IMR-90 (cell line): ENCODE data around the gene NUCB1. TPM values are rescaled to one million over a fixed set of nuclear protein-coding genes. Genes with fewer than 3 reads are reported as not detected.

ENCODE experiments used
- ATAC-seq: fragments of 200-7000 bp; cut with Tn5 transposase; 2 replicates; pipeline ENCODE4 v1.9.1; 2020; ENCODE audit warnings: low read depth, mild to moderate bottlenecking, moderate library complexity
- BruUV-seq: library from RNA; stranded (reverse); fragments of 400-500 nt; replicated peaks from 2 replicates; lab custom pipeline; 2021; lab: Mats Ljungman, UMichigan
- CTCF ChIA-PET: fragments of 300-600 bp; formaldehyde crosslinking; extraction: SDS; loops from one replicate; lab custom pipeline; 2021; ENCODE audit warnings: antibody characterized with exemption; lab: Yijun Ruan, JAX
- POLR2A ChIA-PET: fragments of 300-600 bp; sonication (Branson Sonifier 250); formaldehyde crosslinking; loops from one replicate; lab custom pipeline; 2022; ENCODE audit warnings: antibody characterized with exemption; ENCODE audit not compliant: unreplicated experiment; lab: Charles Lee
- DNase-seq: peaks from one replicate; pipeline ENCODE4 v3.0.0; 2013
- H2AFZ ChIP-seq: replicated peaks from 2 replicates; pipeline ENCODE3; 2013; ENCODE audit warnings: low read length, mild to moderate bottlenecking; ENCODE audit not compliant: poor library complexity
- H2AK5ac ChIP-seq: 2 replicates; pipeline ENCODE4 v1.6.1; 2013; ENCODE audit warnings: low read depth, low read length, inconsistent platforms
- H2AK9ac ChIP-seq: replicated peaks from 2 replicates; pipeline ENCODE3; 2013; ENCODE audit warnings: mild to moderate bottlenecking, low read depth, low read length, moderate library complexity; ENCODE audit not compliant: poor library complexity
- H2BK120ac ChIP-seq: 2 replicates; pipeline ENCODE4 v1.6.1; 2013; ENCODE audit warnings: low read depth, low read length, inconsistent platforms
- H2BK15ac ChIP-seq: 3 replicates; pipeline ENCODE4 v1.6.1; 2013; ENCODE audit warnings: low read depth, low read length, inconsistent platforms
- H2BK20ac ChIP-seq: 2 replicates; pipeline ENCODE4 v1.6.1; 2013; ENCODE audit warnings: low read depth, mild to moderate bottlenecking, inconsistent platforms, low read length, moderate library complexity
- H2BK5ac ChIP-seq: 2 replicates; pipeline ENCODE4 v1.6.1; 2013; ENCODE audit warnings: mild to moderate bottlenecking, low read depth, low read length, inconsistent platforms; ENCODE audit not compliant: poor library complexity, severe bottlenecking
- H3K14ac ChIP-seq: replicated peaks from 2 replicates; pipeline ENCODE4 v1.6.1; 2013; ENCODE audit warnings: low read depth, low read length, inconsistent platforms
- H3K18ac ChIP-seq: 2 replicates; pipeline ENCODE4 v1.6.1; 2013; ENCODE audit warnings: low read depth, low read length, control low read depth
- H3K23ac ChIP-seq: 2 replicates; pipeline ENCODE4 v1.6.1; 2013; ENCODE audit warnings: low read depth, low read length, inconsistent platforms
- H3K27ac ChIP-seq: 2 replicates; pipeline ENCODE4 v1.5.1; 2013; ENCODE audit warnings: mild to moderate bottlenecking, control low read depth, low read length; ENCODE audit not compliant: insufficient read depth
- H3K27me3 ChIP-seq: 2 replicates; pipeline ENCODE4 v1.6.1; 2013; ENCODE audit warnings: low read length; ENCODE audit not compliant: control insufficient read depth, insufficient read depth
- H3K36me3 ChIP-seq: 2 replicates; pipeline ENCODE4 v1.6.1; 2013; ENCODE audit warnings: low read length, mixed read lengths; ENCODE audit not compliant: control insufficient read depth, insufficient read depth
- H3K4ac ChIP-seq: 2 replicates; pipeline ENCODE4 v1.6.1; 2013; ENCODE audit warnings: low read depth, low read length, inconsistent platforms
- H3K4me1 ChIP-seq: 2 replicates; pipeline ENCODE4 v1.6.1; 2013; ENCODE audit warnings: low read length, mixed read lengths; ENCODE audit not compliant: control insufficient read depth, insufficient read depth
- H3K4me2 ChIP-seq: 2 replicates; pipeline ENCODE4 v1.6.1; 2013; ENCODE audit warnings: low read depth, mild to moderate bottlenecking, control low read depth, low read length, moderate library complexity
- H3K4me3 ChIP-seq: 2 replicates; pipeline ENCODE4 v1.5.1; 2013; ENCODE audit warnings: low read depth, mild to moderate bottlenecking, control low read depth, low read length, moderate library complexity; ENCODE audit not compliant: insufficient read depth
- H3K56ac ChIP-seq: 2 replicates; pipeline ENCODE4 v1.6.1; 2013; ENCODE audit warnings: low read length, inconsistent platforms; ENCODE audit not compliant: insufficient read depth; ENCODE audit errors: extremely low read depth
- H3K79me1 ChIP-seq, 2 experiments: 2 replicates each; pipeline ENCODE4 v1.6.1; 2013; ENCODE audit warnings: low read length in 2 of 2, inconsistent platforms in 1 of 2, low read depth in 1 of 2
- H3K9ac ChIP-seq: 2 replicates; pipeline ENCODE4 v1.6.1; 2013; ENCODE audit warnings: low read depth, low read length, control low read depth
- H3K9me1 ChIP-seq: 2 replicates; pipeline ENCODE4 v1.6.1; 2013; ENCODE audit warnings: low read length, inconsistent platforms; ENCODE audit not compliant: insufficient read depth
- H3K9me3 ChIP-seq: 2 replicates; pipeline ENCODE4 v1.6.1; 2013; ENCODE audit warnings: low read length; ENCODE audit not compliant: control insufficient read depth, insufficient read depth
- H4K20me1 ChIP-seq: 2 replicates; pipeline ENCODE4 v1.6.1; 2013; ENCODE audit warnings: low read length, inconsistent platforms; ENCODE audit not compliant: insufficient read depth
- H4K5ac ChIP-seq: 2 replicates; pipeline ENCODE4 v1.6.1; 2013; ENCODE audit warnings: mild to moderate bottlenecking, low read depth, low read length, control low read depth
- H4K8ac ChIP-seq, 2 experiments: 2 replicates each; pipeline ENCODE4 v1.6.1; 2013; ENCODE audit warnings: low read depth in 2 of 2, low read length in 2 of 2, control low read depth in 1 of 2, inconsistent platforms in 1 of 2
- H4K91ac ChIP-seq: 2 replicates; pipeline ENCODE4 v1.6.1; 2013; ENCODE audit warnings: low read depth, low read length, inconsistent platforms; ENCODE audit not compliant: insufficient read depth
- BHLHE40 ChIP-seq: fragments of 150-350 bp; IDR thresholded peaks from 2 replicates; pipeline ENCODE4 v1.6.1; 2016; ENCODE audit warnings: mild to moderate bottlenecking, low read depth, low read length
- CEBPB ChIP-seq: IDR thresholded peaks from 2 replicates; pipeline ENCODE4 v1.6.1; 2012; ENCODE audit warnings: low read depth, low read length, improper control_type of control experiment
- POLR2A ChIP-seq: IDR thresholded peaks from 2 replicates; pipeline ENCODE4 v1.6.1; 2012; ENCODE audit warnings: mild to moderate bottlenecking, low read depth, low read length
- RFX5 ChIP-seq: IDR thresholded peaks from 2 replicates; pipeline ENCODE4 v1.8.0; 2012; ENCODE audit warnings: low read depth, mild to moderate bottlenecking, low read length, moderate library complexity
- WGBS, 2 experiments: methylation state at CpG; one replicate each; pipeline versions ENCODE4 v1.1.5 to v1.1.7; 2013; ENCODE audit warnings: missing lambda C conversion rate in 2 of 2; ENCODE audit not compliant: insufficient read length in 1 of 2; ENCODE audit errors: extremely low coverage in 2 of 2; 5-methylcytosine and 5-hydroxymethylcytosine counted together
- dilution Hi-C: fragments of 300-500 bp; cut with HindIII; formaldehyde crosslinking; loops from one replicate; pipeline ENCODE4 v1.14.3; 2018; ENCODE audit warnings: low sequenced_read_pairs; ENCODE audit not compliant: unreplicated experiment
- in situ Hi-C: fragments of 300-500 bp; cut with MboI; formaldehyde crosslinking; loops from 3 replicates; pipeline ENCODE4 v1.14.3; 2019; ENCODE audit warnings: low sequenced_read_pairs, inconsistent platforms, mixed read lengths
- intact Hi-C: fragments of 100-400 bp; cut with micrococcal nuclease; formaldehyde crosslinking; loops from 2 replicates; pipeline ENCODE4 v1.10.0; 2022
- polyA plus RNA-seq, 3 experiments: library from polyadenylated mRNA; depleted of rRNA; stranded (reverse); fragments of >200 nt; gene quantifications; 2 replicates each; pipeline ENCODE4 v1.2.3, GENCODE V29; 2012; ENCODE audit warnings: low replicate concordance in 1 of 3
- total RNA-seq: library from RNA; depleted of rRNA; stranded (reverse); fragments of >200 nt; gene quantifications from 2 replicates; pipeline ENCODE4 v1.2.3, GENCODE V29; 2012

NUCB1 gene
- total and polyA plus RNA-seq, 2 of the 4 experiments (the other 2 are of a cell fraction) = 37.3 to 253 TPM

DNA sequence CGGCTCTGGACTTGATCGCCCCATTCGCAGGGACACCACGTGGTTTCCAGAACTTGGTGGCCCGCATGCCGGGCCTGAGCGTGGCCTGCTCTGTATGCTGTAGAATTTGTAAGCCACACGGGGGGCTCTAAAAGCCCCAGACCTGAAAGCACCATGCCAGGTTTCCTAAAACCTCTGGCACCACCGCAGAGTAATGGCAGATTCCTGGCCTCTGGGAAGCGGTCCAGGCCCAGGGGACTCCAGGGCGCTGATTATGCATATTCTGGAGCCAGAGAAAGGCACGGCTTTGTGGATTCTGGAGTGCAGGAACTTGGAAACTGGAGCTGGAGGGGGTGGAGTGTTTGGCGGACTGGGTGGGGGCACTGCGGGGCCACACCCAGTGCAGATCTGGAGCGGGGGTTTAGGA is 68.7 kb downstream of the NUCB1 start:
- no peak overlapping the region for H3K27ac ChIP-seq
- H4K5ac ChIP-seq = no peak overlapping the region
- BruUV-seq = no TSS peak
- peaks cover 11% of the 10 kb centered on the region for H3K9me1 ChIP-seq
- H2AK9ac ChIP-seq = no peak overlapping the region
- TF ChIP-seq CEBPB (no peak), RFX5 (no peak), BHLHE40 (no peak), POLR2A (no peak)
- no peak overlapping the region for H3K4me2 ChIP-seq
- H3K56ac ChIP-seq = no peak overlapping the region
- peaks cover 45% of the 10 kb centered on the region for H4K20me1 ChIP-seq
- no peak overlapping the region for H2BK5ac ChIP-seq
- dilution Hi-C loops (no loop called here), in situ Hi-C loops (loop anchor here (10.0 kb wide), 1 partner anchor 324 kb away; the partner anchor contains the start of gene CA11), intact Hi-C loops (loop anchor here (10.0 kb wide), 1 partner anchor 324 kb away; the partner anchor contains the start of gene CA11)
- H3K4ac ChIP-seq = no peak overlapping the region
- no peak overlapping the region for H3K9ac ChIP-seq
- POLR2A ChIA-PET = no interaction called here
- no peak overlapping the region for H3K18ac ChIP-seq
- CTCF ChIA-PET = no interaction called here
- no peak overlapping the region for H4K91ac ChIP-seq
- no peak overlapping the region for H2AK5ac ChIP-seq
- H3K23ac ChIP-seq = no peak overlapping the region
- no peak overlapping the region for H2AFZ ChIP-seq
- peaks cover 33% of the 10 kb centered on the region for H3K36me3 ChIP-seq
- no peak overlapping the region for H2BK120ac ChIP-seq
- H3K4me3 ChIP-seq = no peak overlapping the region
- DNase-seq = no peak
- no peak for ATAC-seq
- H3K79me1 ChIP-seq = peaks cover 0 to 39% of the 10 kb centered on the region in 2 experiments; a peak in 3 of 4 replicates
- H3K27me3 ChIP-seq = no peaks in the 10 kb centered on the region
- no peak overlapping the region for H4K8ac ChIP-seq
- H2BK15ac ChIP-seq = no peak overlapping the region
- H2BK20ac ChIP-seq = no peak overlapping the region
- H3K4me1 ChIP-seq = peaks cover 9% of the 10 kb centered on the region
- H3K9me3 ChIP-seq = no peaks in the 10 kb centered on the region
- H3K14ac ChIP-seq = no peak overlapping the region
- 95% methylated on average over 11 of the region's 15 CpGs; no CpG with 5 or more reads in 1 of the 2 experiments for WGBS, 2 experiments
